DOHH2 (cell line): ENCODE results near the gene MCF2L.

Experiments
- EZH2phosphoT487 ChIP-seq: fragments of 200-600 bp; sonication (generic); IDR thresholded peaks from 2 replicates; pipeline ENCODE4 v1.6.1; 2017; ENCODE audit warnings: borderline replicate concordance, mild to moderate bottlenecking, antibody characterized with exemption, low read length, moderate library complexity, mixed read lengths
- TF ChIP-seq, protein P1 (sequence below): fragments of 200-600 bp; sonication (generic); IDR thresholded peaks from one replicate; pipeline ENCODE4 v1.5.1; 2014; ENCODE audit warnings: antibody characterized with exemption, mild to moderate bottlenecking, low read depth, low read length; ENCODE audit not compliant: poor library complexity, severe bottlenecking

- no peak for TF ChIP-seq EZH2phosphoT487
- TF ChIP-seq, protein P1, sequence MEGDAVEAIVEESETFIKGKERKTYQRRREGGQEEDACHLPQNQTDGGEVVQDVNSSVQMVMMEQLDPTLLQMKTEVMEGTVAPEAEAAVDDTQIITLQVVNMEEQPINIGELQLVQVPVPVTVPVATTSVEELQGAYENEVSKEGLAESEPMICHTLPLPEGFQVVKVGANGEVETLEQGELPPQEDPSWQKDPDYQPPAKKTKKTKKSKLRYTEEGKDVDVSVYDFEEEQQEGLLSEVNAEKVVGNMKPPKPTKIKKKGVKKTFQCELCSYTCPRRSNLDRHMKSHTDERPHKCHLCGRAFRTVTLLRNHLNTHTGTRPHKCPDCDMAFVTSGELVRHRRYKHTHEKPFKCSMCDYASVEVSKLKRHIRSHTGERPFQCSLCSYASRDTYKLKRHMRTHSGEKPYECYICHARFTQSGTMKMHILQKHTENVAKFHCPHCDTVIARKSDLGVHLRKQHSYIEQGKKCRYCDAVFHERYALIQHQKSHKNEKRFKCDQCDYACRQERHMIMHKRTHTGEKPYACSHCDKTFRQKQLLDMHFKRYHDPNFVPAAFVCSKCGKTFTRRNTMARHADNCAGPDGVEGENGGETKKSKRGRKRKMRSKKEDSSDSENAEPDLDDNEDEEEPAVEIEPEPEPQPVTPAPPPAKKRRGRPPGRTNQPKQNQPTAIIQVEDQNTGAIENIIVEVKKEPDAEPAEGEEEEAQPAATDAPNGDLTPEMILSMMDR = no peak
Observed at GRCh38 chr13:113036401-113036800, 67.4 kb downstream of the MCF2L start.
